NT2/D1 (cell line): ENCODE data around the gene BRD4.

Experiments used
- YY1 ChIP-seq: IDR thresholded peaks from 2 replicates; pipeline ENCODE4 v1.6.1; 2011; ENCODE audit not compliant: insufficient read length, insufficient read depth
- ZNF274 ChIP-seq: IDR thresholded peaks from 2 replicates; pipeline ENCODE4 v1.6.1; 2011; ENCODE audit warnings: mild to moderate bottlenecking, low read depth, low read length

- no peak for TF ChIP-seq YY1
- TF ChIP-seq ZNF274: no peak
Observed at GRCh38 chr19:15248106-15248505, 84.2 kb downstream of the BRD4 start.
